Measurements from ENCODE around the gene MYCL. TPM values are rescaled to one million over a fixed set of nuclear protein-coding genes. Genes with fewer than 3 reads are reported as not detected.

The MYCL gene
- total and polyA plus RNA-seq, 4 experiments from 2014 or later: 0.19 to 0.20 TPM; not detected in 2

DNA sequence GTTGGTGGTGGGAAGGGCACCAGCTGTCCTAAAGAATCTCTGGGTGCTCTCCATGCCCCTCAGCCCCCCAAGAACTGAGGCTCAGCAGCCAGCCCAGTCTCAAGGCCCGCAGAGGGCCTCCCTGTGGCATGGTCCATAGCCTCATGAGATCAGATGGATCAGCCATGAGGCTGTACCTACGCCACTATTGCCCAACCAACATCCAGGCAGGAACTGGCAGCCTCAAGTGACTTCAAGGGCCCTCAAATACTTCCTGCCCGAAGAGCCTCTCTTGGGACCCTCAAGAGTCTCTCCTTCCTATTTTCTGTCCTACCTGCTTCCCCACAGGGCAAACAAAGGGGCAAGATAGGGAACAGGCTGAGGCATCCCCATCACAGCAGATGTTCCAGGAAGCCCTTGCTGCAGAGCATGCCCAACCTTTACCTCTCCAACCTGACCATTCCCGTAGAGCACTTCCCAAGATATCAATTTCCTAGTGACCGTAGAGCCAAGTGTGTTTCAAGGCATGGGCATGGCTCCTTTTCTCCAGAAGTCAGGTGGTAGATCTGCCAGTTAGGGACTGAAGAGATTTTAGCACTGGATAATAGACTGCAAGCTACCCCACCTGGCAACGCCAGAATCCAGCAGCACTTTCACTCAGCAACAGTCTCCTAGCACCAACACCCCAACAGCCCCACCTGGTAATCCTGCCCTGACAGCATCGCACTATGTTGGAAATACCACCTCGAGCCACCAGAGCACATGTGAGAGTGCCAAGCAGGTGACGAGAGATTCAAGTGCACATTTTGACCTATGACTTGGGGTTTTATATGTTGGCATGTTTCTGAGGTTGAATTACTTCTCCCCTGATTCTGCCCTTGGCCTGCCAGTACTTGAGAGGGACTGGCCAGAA, 39.5 kb upstream of the MYCL start:
- H3K27me3 ChIP-seq (ENCODE audit: insufficient read depth, low read length): no peaks in the 10 kb centered on the region
- no peaks in the 10 kb centered on the region for H3K36me3 Mint-ChIP-seq
- ChIA-PET POLR2A (ENCODE audit: partially characterized antibody) (no interaction called here), CTCF (ENCODE audit: partially characterized antibody) (no interaction called here)
- H3K9me3 ChIP-seq (ENCODE audit: control insufficient read depth in 1 of 2, low read length in 2 of 2): no peaks in the 10 kb centered on the region
- no peaks in the 10 kb centered on the region for H3K9me3 Mint-ChIP-seq
- DNase-seq: no peak
- H3K4me3 ChIP-seq (ENCODE audit: low read length in 2 of 2): no peak overlapping the region
- no peaks in the 10 kb centered on the region for H3K4me1 ChIP-seq (ENCODE audit: insufficient read depth, low read length)
- peak overlapping the region in 1 of 7 donors; percentile 36 for H3K27ac Mint-ChIP-seq
- intact Hi-C loops (cut with micrococcal nuclease): no loop called here
- no peak overlapping the region for H3K4me3 Mint-ChIP-seq
- H3K27me3 Mint-ChIP-seq: peaks cover 1 to 2% of the 10 kb centered on the region in 2 donors
- peaks cover 0 to 2% (median 0%) of the 10 kb centered on the region in 4 donors for H3K4me1 Mint-ChIP-seq
- H3K27ac ChIP-seq (ENCODE audit: low read depth, low read length): no peak overlapping the region
- H3K36me3 ChIP-seq (ENCODE audit: insufficient read depth, low read length): no peaks in the 10 kb centered on the region

- H3K27me3 ChIP-seq (ENCODE audit: insufficient read depth, low read length): no peaks in the 10 kb centered on the region
- no peak overlapping the region for H3K4me3 ChIP-seq (ENCODE audit: low read length in 2 of 2)
- H3K9me3 ChIP-seq (ENCODE audit: control insufficient read depth in 1 of 2, low read length in 2 of 2): no peaks in the 10 kb centered on the region
- H3K27me3 Mint-ChIP-seq: peaks cover 0 to 3% of the 10 kb centered on the region in 2 donors
- H3K27ac ChIP-seq (ENCODE audit: low read depth, low read length): no peak overlapping the region
- H3K4me3 Mint-ChIP-seq: no peak overlapping the region
- H3K4me1 ChIP-seq (ENCODE audit: insufficient read depth, low read length): no peaks in the 10 kb centered on the region
- H3K36me3 ChIP-seq (ENCODE audit: insufficient read depth, low read length): no peaks in the 10 kb centered on the region
- intact Hi-C loops (cut with micrococcal nuclease): no loop called here
- peaks cover 0 to 2% (median 0%) of the 10 kb centered on the region in 4 donors for H3K4me1 Mint-ChIP-seq
- ChIA-PET CTCF (ENCODE audit: partially characterized antibody) (interaction anchor here (1.1 kb wide), 1 partner anchor 33 kb away, joined by 4 read pairs; no protein-coding TSS in a partner anchor), POLR2A (ENCODE audit: partially characterized antibody) (no interaction called here)
- H3K27ac Mint-ChIP-seq: no peak overlapping the region
- no peaks in the 10 kb centered on the region for H3K36me3 Mint-ChIP-seq
- DNase-seq: no peak
- H3K9me3 Mint-ChIP-seq: no peaks in the 10 kb centered on the region
These were observed 38.5 kb upstream of the MYCL start for GRCh38 chr1:39940253-39940652.

GRCh38 chr1:39938856-39939255, 37.1 kb upstream of the MYCL start:
- Mint-ChIP-seq H3K27me3 (peaks cover 0 to 3% of the 10 kb centered on the region in 2 donors), H3K27ac (peak overlapping the region in 1 of 7 donors; percentile 63), H3K4me1 (no peaks in the 10 kb centered on the region), H3K4me3 (no peak overlapping the region), H3K9me3 (no peaks in the 10 kb centered on the region), H3K36me3 (no peaks in the 10 kb centered on the region)
- no peaks in the 10 kb centered on the region for H3K9me3 ChIP-seq (ENCODE audit: control insufficient read depth in 1 of 2, low read length in 2 of 2)
- intact Hi-C loops (cut with micrococcal nuclease): no loop called here
- H3K36me3 ChIP-seq (ENCODE audit: insufficient read depth, low read length): no peaks in the 10 kb centered on the region
- DNase-seq: no peak
- H3K4me3 ChIP-seq (ENCODE audit: low read length in 2 of 2): no peak overlapping the region
- POLR2A ChIA-PET (ENCODE audit: partially characterized antibody): no interaction called here
- no peaks in the 10 kb centered on the region for H3K4me1 ChIP-seq (ENCODE audit: insufficient read depth, low read length)
- H3K27me3 ChIP-seq (ENCODE audit: insufficient read depth, low read length): no peaks in the 10 kb centered on the region
- CTCF ChIA-PET (ENCODE audit: partially characterized antibody): no interaction called here
- no peak overlapping the region for H3K27ac ChIP-seq (ENCODE audit: low read depth, low read length)

DNA sequence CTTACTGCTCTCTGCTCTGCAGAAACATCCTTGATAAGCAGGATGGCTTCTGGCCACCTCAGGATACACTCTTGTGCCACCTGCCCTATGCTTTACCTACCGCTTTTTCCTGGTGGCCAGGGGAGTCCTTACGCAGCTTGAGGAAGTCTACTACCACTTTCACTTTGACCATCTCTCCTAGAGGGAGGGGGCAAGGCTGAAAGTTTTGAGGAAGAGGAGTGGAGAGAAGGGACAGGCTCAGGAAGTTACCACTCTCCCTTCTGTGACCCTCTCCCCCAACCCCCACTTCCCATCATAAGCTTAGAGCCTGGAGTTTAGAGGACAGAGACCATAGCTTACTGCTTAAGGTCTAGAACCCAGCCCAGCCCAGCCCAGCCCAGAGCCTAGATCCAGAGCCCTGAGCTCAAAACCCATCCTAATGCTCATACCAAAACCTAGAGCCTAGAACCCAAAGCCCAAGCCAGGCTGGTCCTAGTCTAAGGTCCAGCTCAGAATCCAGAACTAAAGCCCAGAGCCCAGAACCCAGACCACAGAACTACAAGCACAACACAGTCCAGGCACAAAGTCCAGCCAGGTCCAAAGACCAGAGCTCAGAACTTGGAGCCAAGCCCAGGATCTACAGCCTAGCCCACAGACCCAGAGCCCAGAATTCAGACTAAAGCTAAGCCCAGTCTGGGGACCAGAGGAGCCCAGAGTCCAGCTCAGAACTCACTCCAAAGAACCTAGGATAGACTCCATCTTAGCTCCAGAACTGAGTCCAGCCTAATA, 35.2 kb upstream of the MYCL start:
- no peaks in the 10 kb centered on the region for H3K4me1 Mint-ChIP-seq
- no peaks in the 10 kb centered on the region for H3K36me3 ChIP-seq (ENCODE audit: insufficient read depth, low read length)
- no peak overlapping the region for H3K4me3 Mint-ChIP-seq
- H3K27ac Mint-ChIP-seq: no peak overlapping the region
- peaks cover 0 to 1% of the 10 kb centered on the region in 2 donors for H3K27me3 Mint-ChIP-seq
- ChIA-PET CTCF (ENCODE audit: partially characterized antibody) (interaction anchor here (1.3 to 2.3 kb wide), 3 partner anchors 17 to 37 kb away, joined by 4 to 14 read pairs (median 6); no protein-coding TSS in a partner anchor), POLR2A (ENCODE audit: partially characterized antibody) (no interaction called here)
- H3K9me3 Mint-ChIP-seq: no peaks in the 10 kb centered on the region
- H3K4me1 ChIP-seq (ENCODE audit: insufficient read depth, low read length): no peaks in the 10 kb centered on the region
- no peak overlapping the region for H3K4me3 ChIP-seq (ENCODE audit: low read length in 2 of 2)
- H3K36me3 Mint-ChIP-seq: no peaks in the 10 kb centered on the region
- H3K9me3 ChIP-seq (ENCODE audit: control insufficient read depth in 1 of 2, low read length in 2 of 2): no peaks in the 10 kb centered on the region
- intact Hi-C loops (cut with micrococcal nuclease): no loop called here
- DNase-seq: no peak
- H3K27ac ChIP-seq (ENCODE audit: low read depth, low read length): no peak overlapping the region
- no peaks in the 10 kb centered on the region for H3K27me3 ChIP-seq (ENCODE audit: insufficient read depth, low read length)

GRCh38 chr1:39933956-39934941, 32.5 kb upstream of the MYCL start:
- intact Hi-C loops (cut with micrococcal nuclease): no loop called here
- H3K36me3 ChIP-seq (ENCODE audit: insufficient read depth, low read length): no peaks in the 10 kb centered on the region
- Mint-ChIP-seq H3K27me3 (peaks cover 0 to 2% of the 10 kb centered on the region in 2 donors), H3K27ac (peak overlapping the region in 1 of 7 donors; percentile 30), H3K36me3 (no peaks in the 10 kb centered on the region), H3K4me3 (no peak overlapping the region), H3K4me1 (no peaks in the 10 kb centered on the region), H3K9me3 (no peaks in the 10 kb centered on the region)
- ChIA-PET POLR2A (ENCODE audit: partially characterized antibody) (no interaction called here), CTCF (ENCODE audit: partially characterized antibody) (interaction anchor here (0.7 kb wide), 1 partner anchor 15 kb away, joined by 3 read pairs; no protein-coding TSS in a partner anchor)
- H3K4me1 ChIP-seq (ENCODE audit: insufficient read depth, low read length): no peaks in the 10 kb centered on the region
- H3K9me3 ChIP-seq (ENCODE audit: control insufficient read depth in 1 of 2, low read length in 2 of 2): no peaks in the 10 kb centered on the region
- H3K4me3 ChIP-seq (ENCODE audit: low read length in 2 of 2): no peak overlapping the region
- no peaks in the 10 kb centered on the region for H3K27me3 ChIP-seq (ENCODE audit: insufficient read depth, low read length)
- no peak overlapping the region for H3K27ac ChIP-seq (ENCODE audit: low read depth, low read length)
- DNase-seq: no peak

- H3K4me1 Mint-ChIP-seq: peaks cover 0 to 6% (median 0%) of the 10 kb centered on the region in 4 donors
- no peak for DNase-seq
- no peaks in the 10 kb centered on the region for H3K4me1 ChIP-seq (ENCODE audit: insufficient read depth, low read length)
- H3K27me3 Mint-ChIP-seq: peaks cover 0 to 2% of the 10 kb centered on the region in 2 donors
- CTCF ChIA-PET (ENCODE audit: partially characterized antibody): interaction anchor here (0.8 to 1.1 kb wide), 3 partner anchors 9 to 45 kb away, joined by 3 to 6 read pairs (median 4); no protein-coding TSS in a partner anchor
- no peaks in the 10 kb centered on the region for H3K36me3 ChIP-seq (ENCODE audit: insufficient read depth, low read length)
- no peak overlapping the region for H3K4me3 ChIP-seq (ENCODE audit: low read length in 2 of 2)
- intact Hi-C loops (cut with micrococcal nuclease): no loop called here
- H3K36me3 Mint-ChIP-seq: no peaks in the 10 kb centered on the region
- H3K27ac ChIP-seq (ENCODE audit: low read depth, low read length): no peak overlapping the region
- POLR2A ChIA-PET (ENCODE audit: partially characterized antibody): no interaction called here
- H3K9me3 ChIP-seq (ENCODE audit: control insufficient read depth in 1 of 2, low read length in 2 of 2): no peaks in the 10 kb centered on the region
- H3K27ac Mint-ChIP-seq: no peak overlapping the region
- H3K27me3 ChIP-seq (ENCODE audit: insufficient read depth, low read length): no peaks in the 10 kb centered on the region
- no peak overlapping the region for H3K4me3 Mint-ChIP-seq
- H3K9me3 Mint-ChIP-seq: no peaks in the 10 kb centered on the region
These were observed 27.3 kb upstream of the MYCL start for GRCh38 chr1:39928809-39929587.
